HepG2 (cell line): Measurements from ENCODE around the gene RPL41. TPM values are rescaled to one million over a fixed set of nuclear protein-coding genes. Genes with fewer than 3 reads are reported as not detected.

ENCODE experiments used
- EEA1 ChIP-seq: sonication (generic); formaldehyde crosslinking; IDR thresholded peaks from 2 replicates; pipeline ENCODE4 v1.5.1; 2020; ENCODE audit warnings: mild to moderate bottlenecking, missing genetic modification reagents, borderline replicate concordance
- ETV5 ChIP-seq: IDR thresholded peaks from 2 replicates; pipeline ENCODE4 v1.6.1; 2018; ENCODE audit warnings: missing biosample characterization, missing genetic modification reagents, inconsistent platforms, borderline replicate concordance
- PCBP2 ChIP-seq: fragments of 200-400 bp; formaldehyde crosslinking; optimal IDR thresholded peaks from 2 replicates; pipeline ENCODE3; 2018; ENCODE audit warnings: low read length, low read depth; ENCODE audit not compliant: poor library complexity, severe bottlenecking
- POLR2A ChIP-seq, 2 experiments: IDR thresholded peaks; 2 replicates each; pipeline ENCODE4 v1.6.1; 2011; ENCODE audit warnings: low read depth in 2 of 2, low read length in 2 of 2, mild to moderate bottlenecking in 1 of 2, moderate library complexity in 1 of 2; ENCODE audit not compliant: insufficient read depth in 1 of 2
- PRPF4 ChIP-seq: fragments of 200-400 bp; formaldehyde crosslinking; IDR thresholded peaks from 2 replicates; pipeline ENCODE4 v1.6.1; 2016; ENCODE audit warnings: low read length, low read depth; ENCODE audit not compliant: poor library complexity, severe bottlenecking
- RAD21 ChIP-seq: fragments of 450-650 bp; formaldehyde crosslinking; IDR thresholded peaks from 2 replicates; pipeline ENCODE4 v1.5.0; 2020; ENCODE audit warnings: mild to moderate bottlenecking
- TEAD2 ChIP-seq: sonication (generic); formaldehyde crosslinking; IDR thresholded peaks from 2 replicates; pipeline ENCODE4 v1.9.0; 2021; ENCODE audit warnings: missing genetic modification reagents
- TRIM24 ChIP-seq: sonication (generic); formaldehyde crosslinking; IDR thresholded peaks from 2 replicates; pipeline ENCODE4 v1.8.0; 2022; ENCODE audit warnings: mild to moderate bottlenecking, missing genetic modification reagents
- ZNF335 ChIP-seq: sonication (generic); formaldehyde crosslinking; IDR thresholded peaks from 2 replicates; pipeline ENCODE4 v1.4.0; 2020; ENCODE audit warnings: missing genetic modification reagents
- ZNF34 ChIP-seq: sonication (generic); formaldehyde crosslinking; IDR thresholded peaks from 2 replicates; pipeline ENCODE4 v1.4.0; 2020; ENCODE audit warnings: mild to moderate bottlenecking, missing genetic modification reagents, borderline replicate concordance
- ZNF546 ChIP-seq: sonication (generic); formaldehyde crosslinking; conservative IDR thresholded peaks from 2 replicates; pipeline ENCODE4 v1.8.1; 2023; ENCODE audit warnings: mild to moderate bottlenecking, missing genetic modification reagents
- ZNF569 ChIP-seq: sonication (generic); formaldehyde crosslinking; IDR thresholded peaks from 2 replicates; pipeline ENCODE4 v1.5.0; 2020; ENCODE audit warnings: mild to moderate bottlenecking, missing genetic modification reagents, moderate library complexity, borderline replicate concordance
- ZNF598 ChIP-seq: sonication (generic); formaldehyde crosslinking; IDR thresholded peaks from 2 replicates; pipeline ENCODE4 v1.5.1; 2020; ENCODE audit warnings: mild to moderate bottlenecking, missing genetic modification reagents, borderline replicate concordance
- polyA plus RNA-seq, 8 experiments: library from polyadenylated mRNA; depleted of rRNA in 3 of 8; stranded (reverse) in 7 of 8; unstranded in 1 of 8; fragments of >200 nt; fragmentation: Illumina TruSeq in 4 of 8; extraction: Trizol in 4 of 8; gene quantifications; 2 replicates each; pipeline versions ENCODE4 v1.2.1 to v1.2.3, GENCODE V29; 2011 to 2016; ENCODE audit warnings: low read depth in 4 of 8, missing spikeins in 1 of 8, mixed read lengths in 1 of 8; ENCODE audit not compliant: insufficient read depth in 1 of 8
- total RNA-seq, 5 experiments: library from RNA; depleted of rRNA; stranded (reverse); fragments of >200 nt; fragmentation: Illumina TruSeq; extraction: Trizol; gene quantifications; 2 replicates each; pipeline ENCODE4 v1.2.3, GENCODE V29; 2016; ENCODE audit warnings: low read depth in 1 of 5
- TF ChIP-seq, protein P1 (sequence below): sonication (generic); formaldehyde crosslinking; IDR thresholded peaks from 2 replicates; pipeline ENCODE4 v1.4.0; 2020; ENCODE audit warnings: missing genetic modification reagents
- TF ChIP-seq, protein P2 (sequence below): sonication (generic); formaldehyde crosslinking; IDR thresholded peaks from 2 replicates; pipeline ENCODE4 v1.4.0; 2020; ENCODE audit warnings: low read depth, mild to moderate bottlenecking, missing genetic modification reagents
- TF ChIP-seq, protein P3 (sequence below): sonication (generic); formaldehyde crosslinking; IDR thresholded peaks from 2 replicates; pipeline ENCODE4 v1.9.0; 2021; ENCODE audit warnings: missing genetic modification reagents, mild to moderate bottlenecking, borderline replicate concordance
- TF ChIP-seq, protein P4 (sequence below): sonication (generic); formaldehyde crosslinking; IDR thresholded peaks from 2 replicates; pipeline ENCODE4 v1.5.1; 2020; ENCODE audit warnings: missing genetic modification reagents, mild to moderate bottlenecking, borderline replicate concordance
- TF ChIP-seq, protein P5 (sequence below): sonication (generic); formaldehyde crosslinking; IDR thresholded peaks from 2 replicates; pipeline ENCODE4 v1.4.0; 2020; ENCODE audit warnings: mild to moderate bottlenecking, missing genetic modification reagents, borderline replicate concordance

Gene RPL41
- total and polyA plus RNA-seq, 2 of the 13 experiments (the other 11 are each of a cell fraction or from before 2014, with no cell fraction given): 4,012 to 7,670 TPM

DNA sequence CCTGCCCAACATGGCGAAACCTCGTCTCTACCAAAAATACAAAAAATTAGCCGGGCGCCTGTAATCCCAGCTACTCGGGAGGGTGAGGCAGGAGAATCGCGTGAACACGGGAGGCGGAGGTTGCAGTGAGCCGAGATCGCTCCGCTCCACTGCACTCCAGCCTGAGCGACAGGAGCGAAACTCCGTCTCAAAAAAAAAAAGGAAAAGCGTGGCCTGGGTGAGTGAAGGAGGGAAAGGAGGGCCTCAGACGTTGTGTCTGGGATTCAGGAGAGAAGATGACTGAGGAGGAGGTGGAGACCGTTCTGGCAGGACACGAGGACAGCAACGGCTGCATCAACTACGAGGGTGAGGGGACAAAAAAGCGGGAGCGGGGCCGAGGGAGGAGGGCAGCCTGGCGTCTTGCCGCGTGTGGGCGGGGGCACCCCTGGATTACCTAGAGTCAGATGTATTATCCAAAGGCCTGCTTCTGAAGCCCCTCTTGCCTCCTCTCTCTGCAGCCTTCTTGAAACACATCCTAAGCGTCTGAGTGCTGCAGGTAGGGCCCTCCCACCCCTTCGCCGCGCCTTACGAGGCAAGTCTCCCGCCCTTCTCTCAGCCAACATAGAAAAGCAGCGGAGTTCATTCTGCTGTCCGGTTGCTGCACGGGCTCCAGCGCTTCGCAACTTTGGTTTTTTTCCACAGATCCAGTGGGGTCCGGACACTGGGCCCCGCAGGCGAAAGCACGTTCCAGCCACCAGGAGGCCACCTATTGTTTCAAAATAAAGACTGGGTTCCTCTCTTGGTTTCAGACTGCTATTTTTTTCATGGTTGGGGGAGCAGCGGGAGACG lies 41.0 kb downstream of the RPL41 start (continued):
- TF ChIP-seq, protein P1, sequence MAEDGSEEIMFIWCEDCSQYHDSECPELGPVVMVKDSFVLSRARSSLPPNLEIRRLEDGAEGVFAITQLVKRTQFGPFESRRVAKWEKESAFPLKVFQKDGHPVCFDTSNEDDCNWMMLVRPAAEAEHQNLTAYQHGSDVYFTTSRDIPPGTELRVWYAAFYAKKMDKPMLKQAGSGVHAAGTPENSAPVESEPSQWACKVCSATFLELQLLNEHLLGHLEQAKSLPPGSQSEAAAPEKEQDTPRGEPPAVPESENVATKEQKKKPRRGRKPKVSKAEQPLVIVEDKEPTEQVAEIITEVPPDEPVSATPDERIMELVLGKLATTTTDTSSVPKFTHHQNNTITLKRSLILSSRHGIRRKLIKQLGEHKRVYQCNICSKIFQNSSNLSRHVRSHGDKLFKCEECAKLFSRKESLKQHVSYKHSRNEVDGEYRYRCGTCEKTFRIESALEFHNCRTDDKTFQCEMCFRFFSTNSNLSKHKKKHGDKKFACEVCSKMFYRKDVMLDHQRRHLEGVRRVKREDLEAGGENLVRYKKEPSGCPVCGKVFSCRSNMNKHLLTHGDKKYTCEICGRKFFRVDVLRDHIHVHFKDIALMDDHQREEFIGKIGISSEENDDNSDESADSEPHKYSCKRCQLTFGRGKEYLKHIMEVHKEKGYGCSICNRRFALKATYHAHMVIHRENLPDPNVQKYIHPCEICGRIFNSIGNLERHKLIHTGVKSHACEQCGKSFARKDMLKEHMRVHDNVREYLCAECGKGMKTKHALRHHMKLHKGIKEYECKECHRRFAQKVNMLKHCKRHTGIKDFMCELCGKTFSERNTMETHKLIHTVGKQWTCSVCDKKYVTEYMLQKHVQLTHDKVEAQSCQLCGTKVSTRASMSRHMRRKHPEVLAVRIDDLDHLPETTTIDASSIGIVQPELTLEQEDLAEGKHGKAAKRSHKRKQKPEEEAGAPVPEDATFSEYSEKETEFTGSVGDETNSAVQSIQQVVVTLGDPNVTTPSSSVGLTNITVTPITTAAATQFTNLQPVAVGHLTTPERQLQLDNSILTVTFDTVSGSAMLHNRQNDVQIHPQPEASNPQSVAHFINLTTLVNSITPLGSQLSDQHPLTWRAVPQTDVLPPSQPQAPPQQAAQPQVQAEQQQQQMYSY (CRISPR knock-in tag): no peak
- no peak for TF ChIP-seq TRIM24 (CRISPR knock-in tag)
- TF ChIP-seq PCBP2: no peak
- TF ChIP-seq RAD21 (CRISPR knock-in tag): peak; percentile 30; the same call in 1 of the 2 replicates
- TF ChIP-seq, protein P2, sequence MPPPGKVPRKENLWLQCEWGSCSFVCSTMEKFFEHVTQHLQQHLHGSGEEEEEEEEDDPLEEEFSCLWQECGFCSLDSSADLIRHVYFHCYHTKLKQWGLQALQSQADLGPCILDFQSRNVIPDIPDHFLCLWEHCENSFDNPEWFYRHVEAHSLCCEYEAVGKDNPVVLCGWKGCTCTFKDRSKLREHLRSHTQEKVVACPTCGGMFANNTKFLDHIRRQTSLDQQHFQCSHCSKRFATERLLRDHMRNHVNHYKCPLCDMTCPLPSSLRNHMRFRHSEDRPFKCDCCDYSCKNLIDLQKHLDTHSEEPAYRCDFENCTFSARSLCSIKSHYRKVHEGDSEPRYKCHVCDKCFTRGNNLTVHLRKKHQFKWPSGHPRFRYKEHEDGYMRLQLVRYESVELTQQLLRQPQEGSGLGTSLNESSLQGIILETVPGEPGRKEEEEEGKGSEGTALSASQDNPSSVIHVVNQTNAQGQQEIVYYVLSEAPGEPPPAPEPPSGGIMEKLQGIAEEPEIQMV (CRISPR knock-in tag): no peak
- no peak; the same call in 1 of the 2 replicates for TF ChIP-seq ZNF546 (CRISPR knock-in tag)
- no peak for TF ChIP-seq ETV5 (CRISPR knock-in tag)
- no peak for TF ChIP-seq TEAD2 (CRISPR knock-in tag)
- TF ChIP-seq, protein P3, sequence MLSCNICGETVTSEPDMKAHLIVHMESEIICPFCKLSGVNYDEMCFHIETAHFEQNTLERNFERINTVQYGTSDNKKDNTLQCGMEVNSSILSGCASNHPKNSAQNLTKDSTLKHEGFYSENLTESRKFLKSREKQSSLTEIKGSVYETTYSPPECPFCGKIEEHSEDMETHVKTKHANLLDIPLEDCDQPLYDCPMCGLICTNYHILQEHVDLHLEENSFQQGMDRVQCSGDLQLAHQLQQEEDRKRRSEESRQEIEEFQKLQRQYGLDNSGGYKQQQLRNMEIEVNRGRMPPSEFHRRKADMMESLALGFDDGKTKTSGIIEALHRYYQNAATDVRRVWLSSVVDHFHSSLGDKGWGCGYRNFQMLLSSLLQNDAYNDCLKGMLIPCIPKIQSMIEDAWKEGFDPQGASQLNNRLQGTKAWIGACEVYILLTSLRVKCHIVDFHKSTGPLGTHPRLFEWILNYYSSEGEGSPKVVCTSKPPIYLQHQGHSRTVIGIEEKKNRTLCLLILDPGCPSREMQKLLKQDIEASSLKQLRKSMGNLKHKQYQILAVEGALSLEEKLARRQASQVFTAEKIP (CRISPR knock-in tag): no peak
- no peak for TF ChIP-seq ZNF335
- no peak for TF ChIP-seq ZNF569 (CRISPR knock-in tag)
- TF ChIP-seq, protein P4, sequence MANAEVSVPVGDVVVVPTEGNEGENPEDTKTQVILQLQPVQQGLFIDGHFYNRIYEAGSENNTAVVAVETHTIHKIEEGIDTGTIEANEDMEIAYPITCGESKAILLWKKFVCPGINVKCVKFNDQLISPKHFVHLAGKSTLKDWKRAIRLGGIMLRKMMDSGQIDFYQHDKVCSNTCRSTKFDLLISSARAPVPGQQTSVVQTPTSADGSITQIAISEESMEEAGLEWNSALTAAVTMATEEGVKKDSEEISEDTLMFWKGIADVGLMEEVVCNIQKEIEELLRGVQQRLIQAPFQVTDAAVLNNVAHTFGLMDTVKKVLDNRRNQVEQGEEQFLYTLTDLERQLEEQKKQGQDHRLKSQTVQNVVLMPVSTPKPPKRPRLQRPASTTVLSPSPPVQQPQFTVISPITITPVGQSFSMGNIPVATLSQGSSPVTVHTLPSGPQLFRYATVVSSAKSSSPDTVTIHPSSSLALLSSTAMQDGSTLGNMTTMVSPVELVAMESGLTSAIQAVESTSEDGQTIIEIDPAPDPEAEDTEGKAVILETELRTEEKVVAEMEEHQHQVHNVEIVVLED: no peak; the same call in 1 of the 2 replicates
- TF ChIP-seq EEA1 (CRISPR knock-in tag): no peak
- TF ChIP-seq PRPF4: peak; percentile 82
- no peak for TF ChIP-seq ZNF34 (CRISPR knock-in tag)
- TF ChIP-seq POLR2A (IDR thresholded peaks at IDR 0.05; ENCODE audit: insufficient read depth in 1 of 2, low read depth in 2 of 2, low read length in 2 of 2): peak in 1 of 2 experiments; percentile 44; a peak in 1 of 4 replicates
- TF ChIP-seq, protein P5, sequence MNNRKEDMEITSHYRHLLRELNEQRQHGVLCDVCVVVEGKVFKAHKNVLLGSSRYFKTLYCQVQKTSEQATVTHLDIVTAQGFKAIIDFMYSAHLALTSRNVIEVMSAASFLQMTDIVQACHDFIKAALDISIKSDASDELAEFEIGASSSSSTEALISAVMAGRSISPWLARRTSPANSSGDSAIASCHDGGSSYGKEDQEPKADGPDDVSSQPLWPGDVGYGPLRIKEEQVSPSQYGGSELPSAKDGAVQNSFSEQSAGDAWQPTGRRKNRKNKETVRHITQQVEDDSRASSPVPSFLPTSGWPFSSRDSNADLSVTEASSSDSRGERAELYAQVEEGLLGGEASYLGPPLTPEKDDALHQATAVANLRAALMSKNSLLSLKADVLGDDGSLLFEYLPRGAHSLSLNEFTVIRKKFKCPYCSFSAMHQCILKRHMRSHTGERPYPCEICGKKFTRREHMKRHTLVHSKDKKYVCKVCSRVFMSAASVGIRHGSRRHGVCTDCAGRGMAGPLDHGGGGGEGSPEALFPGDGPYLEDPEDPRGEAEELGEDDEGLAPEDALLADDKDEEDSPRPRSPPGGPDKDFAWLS (CRISPR knock-in tag): no peak
- no peak for TF ChIP-seq ZNF598 (CRISPR knock-in tag)
